Skeletal muscle tissue (tissue), 4 donors: ENCODE data around the gene FLG2. TPM values are rescaled to one million over a fixed set of nuclear protein-coding genes. Genes with fewer than 3 reads are reported as not detected.

Experiments
- H3K27ac ChIP-seq: one replicate; pipeline ENCODE4 v1.7.0; 2013; ENCODE audit warnings: mild to moderate bottlenecking, low read depth, low read length, inconsistent platforms
- H3K27me3 ChIP-seq, 3 donors: one replicate each; pipeline ENCODE4 v1.7.0; 2013; ENCODE audit warnings: low read length in 3 of 3; ENCODE audit not compliant: control insufficient read depth in 3 of 3, insufficient read depth in 3 of 3
- H3K36me3 ChIP-seq, 3 donors: one replicate each; pipeline ENCODE4 v1.7.0; 2013; ENCODE audit warnings: low read length in 3 of 3; ENCODE audit not compliant: control insufficient read depth in 3 of 3, insufficient read depth in 3 of 3
- H3K4me1 ChIP-seq, 3 donors: one replicate each; pipeline ENCODE4 v1.7.0; 2013; ENCODE audit warnings: low read length in 3 of 3, mild to moderate bottlenecking in 3 of 3; ENCODE audit not compliant: control insufficient read depth in 3 of 3, insufficient read depth in 3 of 3
- H3K4me3 ChIP-seq, 3 donors: one replicate each; pipeline ENCODE4 v1.7.0; 2013; ENCODE audit warnings: low read length in 3 of 3
- H3K9ac ChIP-seq, 3 donors: one replicate each; pipeline ENCODE4 v1.7.0; 2013; ENCODE audit warnings: low read length in 3 of 3, mild to moderate bottlenecking in 3 of 3, moderate library complexity in 2 of 3, low read depth in 1 of 3
- H3K9me3 ChIP-seq, 3 donors: one replicate each; pipeline ENCODE4 v1.7.0; 2013; ENCODE audit warnings: low read length in 3 of 3; ENCODE audit not compliant: control insufficient read depth in 3 of 3
- total RNA-seq: library from RNA; depleted of rRNA; stranded (reverse); fragments of >200 nt; gene quantifications from one replicate; pipeline ENCODE4 v1.2.3, GENCODE V29; 2014
- donor health status: Osteomylitis.

Gene FLG2
- total RNA-seq, 1 donor from 2014 or later: not detected

GRCh38 chr1:152372672-152373071 is 12.9 kb upstream of the FLG2 start:
- no peak overlapping the region for H3K9ac ChIP-seq
- H3K27ac ChIP-seq: no peak overlapping the region

DNA sequence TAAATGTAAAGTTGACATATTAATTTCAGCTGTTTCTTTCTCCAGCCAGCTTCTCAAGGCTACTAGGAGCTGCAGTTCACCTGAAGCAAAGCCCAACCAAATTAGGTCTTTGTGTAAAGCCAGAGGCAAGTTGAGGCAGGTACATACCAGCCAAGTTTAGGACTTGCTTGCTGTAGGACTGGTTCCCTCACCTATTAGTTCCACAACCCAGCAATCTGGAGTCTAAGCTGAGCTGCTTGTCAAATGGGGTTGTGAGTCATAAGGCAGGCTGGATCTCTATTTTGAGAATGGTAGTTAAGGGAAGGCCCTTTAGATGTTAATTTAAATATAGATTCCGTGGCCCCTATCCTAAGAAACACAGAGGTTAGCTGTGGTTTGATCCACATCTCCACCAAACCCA is 7.6 kb upstream of the FLG2 start:
- Histone ChIP-seq H3K4me1 (no peaks in the 10 kb centered on the region), H3K27me3 (no peaks in the 10 kb centered on the region), H3K36me3 (no peaks in the 10 kb centered on the region), H3K9ac (no peak overlapping the region), H3K9me3 (no peaks in the 10 kb centered on the region), H3K27ac (no peak overlapping the region), H3K4me3 (no peak overlapping the region)

More at GRCh38 chr1:152372672-152373071, 12.9 kb upstream of the FLG2 start:
- H3K36me3 ChIP-seq: no peaks in the 10 kb centered on the region
- no peak overlapping the region for H3K4me3 ChIP-seq
- H3K27me3 ChIP-seq: no peaks in the 10 kb centered on the region
- H3K9me3 ChIP-seq: no peaks in the 10 kb centered on the region
- H3K4me1 ChIP-seq: no peaks in the 10 kb centered on the region

- Histone ChIP-seq H3K9ac (no peak overlapping the region), H3K4me1 (no peaks in the 10 kb centered on the region), H3K27ac (no peak overlapping the region), H3K36me3 (no peaks in the 10 kb centered on the region), H3K27me3 (no peaks in the 10 kb centered on the region), H3K4me3 (no peak overlapping the region), H3K9me3 (no peaks in the 10 kb centered on the region)
Measured at GRCh38 chr1:152356736-152357135, 3.1 kb downstream of the FLG2 start.

GRCh38 chr1:152349611-152350010 is 10.2 kb downstream of the FLG2 start:
- no peaks in the 10 kb centered on the region for H3K9me3 ChIP-seq
- H3K4me1 ChIP-seq: no peaks in the 10 kb centered on the region
- no peak overlapping the region for H3K27ac ChIP-seq
- no peaks in the 10 kb centered on the region for H3K27me3 ChIP-seq
- no peak overlapping the region for H3K4me3 ChIP-seq
- H3K9ac ChIP-seq: no peak overlapping the region
- no peaks in the 10 kb centered on the region for H3K36me3 ChIP-seq

DNA sequence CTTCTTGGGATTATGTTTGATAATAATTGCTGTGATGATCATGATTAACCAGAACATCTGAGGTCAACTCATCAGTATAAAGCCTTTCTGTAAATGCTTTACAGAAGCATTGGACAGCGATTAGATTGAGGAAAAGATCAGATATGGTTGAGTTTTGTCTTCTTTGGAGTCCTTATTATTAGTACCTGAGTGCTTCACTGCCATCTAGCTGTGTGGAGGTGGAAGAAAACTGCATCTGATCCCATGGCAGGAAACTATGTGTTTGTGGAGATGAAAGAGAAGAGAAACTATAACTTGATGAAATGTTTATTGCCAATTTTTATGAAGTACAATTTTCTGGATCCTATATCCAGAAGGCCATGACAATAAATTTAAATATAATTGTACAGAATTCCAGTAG is 11.4 kb downstream of the FLG2 start:
- H3K4me3 ChIP-seq: no peak overlapping the region
- no peaks in the 10 kb centered on the region for H3K9me3 ChIP-seq
- no peaks in the 10 kb centered on the region for H3K27me3 ChIP-seq
- no peaks in the 10 kb centered on the region for H3K4me1 ChIP-seq
- no peaks in the 10 kb centered on the region for H3K36me3 ChIP-seq
- H3K9ac ChIP-seq: no peak overlapping the region
- no peak overlapping the region for H3K27ac ChIP-seq

DNA sequence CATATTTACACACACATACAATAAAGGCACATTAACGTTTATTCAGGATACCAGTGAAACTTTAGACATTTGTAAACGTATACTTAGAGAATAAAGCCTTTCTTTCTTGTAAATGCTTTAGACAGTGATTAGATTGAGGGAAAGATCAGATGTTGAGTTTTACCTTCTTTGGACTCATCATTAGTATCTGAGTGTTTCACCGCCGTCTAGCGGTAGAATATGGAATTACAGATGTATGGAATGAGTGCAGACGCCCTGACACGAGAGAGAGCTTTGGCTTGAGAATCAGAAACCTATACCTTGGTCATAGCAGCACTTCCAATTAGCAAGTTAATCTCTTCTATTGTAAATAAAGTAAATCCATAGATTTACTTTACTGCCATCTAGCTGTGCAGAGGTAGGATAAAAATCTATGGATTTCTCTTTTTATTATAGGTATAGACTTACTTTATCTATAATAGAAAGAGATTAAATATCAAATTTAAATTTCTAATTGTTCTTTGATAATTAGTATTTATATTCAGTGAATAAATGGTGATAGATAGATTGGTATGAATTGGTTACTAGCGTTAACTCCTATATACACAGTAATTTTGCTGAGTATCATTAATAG is 12.6 kb downstream of the FLG2 start:
- no peaks in the 10 kb centered on the region for H3K4me1 ChIP-seq
- H3K27me3 ChIP-seq: no peaks in the 10 kb centered on the region
- H3K9me3 ChIP-seq: no peaks in the 10 kb centered on the region
- H3K9ac ChIP-seq: no peak overlapping the region
- no peak overlapping the region for H3K27ac ChIP-seq
- H3K36me3 ChIP-seq: no peaks in the 10 kb centered on the region
- H3K4me3 ChIP-seq: no peak overlapping the region

GRCh38 chr1:152344438-152344837 is 15.4 kb downstream of the FLG2 start:
- no peaks in the 10 kb centered on the region for H3K4me1 ChIP-seq
- no peak overlapping the region for H3K4me3 ChIP-seq
- no peaks in the 10 kb centered on the region for H3K27me3 ChIP-seq
- no peak overlapping the region for H3K27ac ChIP-seq
- H3K9me3 ChIP-seq: no peaks in the 10 kb centered on the region
- H3K9ac ChIP-seq: no peak overlapping the region
- H3K36me3 ChIP-seq: no peaks in the 10 kb centered on the region

- H3K27ac ChIP-seq: no peak overlapping the region
- no peaks in the 10 kb centered on the region for H3K9me3 ChIP-seq
- no peaks in the 10 kb centered on the region for H3K4me1 ChIP-seq
- H3K4me3 ChIP-seq: no peak overlapping the region
- H3K27me3 ChIP-seq: no peaks in the 10 kb centered on the region
- no peak overlapping the region for H3K9ac ChIP-seq
- H3K36me3 ChIP-seq: no peaks in the 10 kb centered on the region
Measured at GRCh38 chr1:152343006-152343405, 16.8 kb downstream of the FLG2 start.

DNA sequence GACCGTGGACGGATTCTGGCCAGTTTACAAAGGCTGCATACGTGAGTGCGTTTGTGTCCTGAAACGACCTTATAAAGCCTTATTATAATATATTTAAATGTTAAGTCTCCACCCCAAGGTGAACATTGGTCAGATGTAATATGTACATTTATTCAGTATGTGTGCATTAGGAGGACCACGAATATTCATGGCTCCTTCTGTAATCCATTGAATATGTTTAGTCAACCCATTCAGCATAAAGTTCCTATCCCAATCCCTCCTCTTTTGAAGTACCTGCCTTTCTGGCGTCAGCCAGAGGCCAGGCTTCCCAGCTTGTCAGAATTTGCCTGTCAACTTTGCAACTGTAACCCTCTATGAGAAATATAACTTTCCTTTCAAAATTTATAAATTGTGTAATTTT is 24.4 kb downstream of the FLG2 start:
- Histone ChIP-seq H3K9me3 (no peaks in the 10 kb centered on the region), H3K36me3 (no peaks in the 10 kb centered on the region), H3K27me3 (no peaks in the 10 kb centered on the region), H3K9ac (no peak overlapping the region), H3K4me1 (no peaks in the 10 kb centered on the region), H3K27ac (no peak overlapping the region), H3K4me3 (no peak overlapping the region)

- no peaks in the 10 kb centered on the region for H3K27me3 ChIP-seq
- no peaks in the 10 kb centered on the region for H3K9me3 ChIP-seq
- H3K36me3 ChIP-seq: no peaks in the 10 kb centered on the region
- no peak overlapping the region for H3K9ac ChIP-seq
- no peaks in the 10 kb centered on the region for H3K4me1 ChIP-seq
- no peak overlapping the region for H3K4me3 ChIP-seq
- no peak overlapping the region for H3K27ac ChIP-seq
Measured at GRCh38 chr1:152328801-152329391, 30.9 kb downstream of the FLG2 start.
